AG04450 (cell line): ENCODE data around the gene ADCY5. TPM values are rescaled to one million over a fixed set of nuclear protein-coding genes. Genes with fewer than 3 reads are reported as not detected.

Experiments used
- CTCF ChIA-PET: fragments of 300-600, 350-600 bp; formaldehyde crosslinking; extraction: SDS; loops from one replicate; lab custom pipeline; 2022; ENCODE audit warnings: antibody characterized with exemption, inconsistent platforms; lab: Charles Lee
- POLR2A ChIA-PET: fragments of 350-600 bp; formaldehyde crosslinking; extraction: SDS; loops from one replicate; lab custom pipeline; 2021; ENCODE audit warnings: antibody characterized with exemption, inconsistent platforms; lab: Yijun Ruan, JAX
- DNase-seq: peaks from one replicate; pipeline ENCODE4 v3.0.0-alpha.2; 2011; ENCODE audit warnings: low read depth, low spot score
- H3K27ac ChIP-seq: one replicate; pipeline ENCODE4 v1.5.1; 2012; ENCODE audit warnings: low read depth, low read length, control low read depth
- H3K27me3 ChIP-seq: one replicate; pipeline ENCODE4 v1.6.0; 2012; ENCODE audit warnings: low read length; ENCODE audit not compliant: control insufficient read depth, insufficient read depth
- H3K4me3 ChIP-seq: 2 replicates; pipeline ENCODE4 v1.5.1; 2011; ENCODE audit warnings: mild to moderate bottlenecking, low read depth, low read length, control low read depth
- H3K9me3 ChIP-seq: 2 replicates; pipeline ENCODE4 v1.5.1; 2012; ENCODE audit warnings: low read length; ENCODE audit not compliant: control insufficient read depth, insufficient read depth
- polyA plus RNA-seq: library from polyadenylated mRNA; depleted of rRNA; stranded (reverse); fragments of >200 nt; gene quantifications from 2 replicates; pipeline ENCODE4 v1.2.3, GENCODE V29; 2011
- TF ChIP-seq, protein P1 (sequence below): IDR thresholded peaks from 2 replicates; pipeline ENCODE4 v1.5.1; 2011; ENCODE audit warnings: low read depth, low read length, control low read depth, inconsistent platforms

ADCY5 gene
- polyA plus RNA-seq, 1 experiment: 0.20 TPM

- CTCF ChIA-PET: no interaction called here
- TF ChIP-seq, protein P1, sequence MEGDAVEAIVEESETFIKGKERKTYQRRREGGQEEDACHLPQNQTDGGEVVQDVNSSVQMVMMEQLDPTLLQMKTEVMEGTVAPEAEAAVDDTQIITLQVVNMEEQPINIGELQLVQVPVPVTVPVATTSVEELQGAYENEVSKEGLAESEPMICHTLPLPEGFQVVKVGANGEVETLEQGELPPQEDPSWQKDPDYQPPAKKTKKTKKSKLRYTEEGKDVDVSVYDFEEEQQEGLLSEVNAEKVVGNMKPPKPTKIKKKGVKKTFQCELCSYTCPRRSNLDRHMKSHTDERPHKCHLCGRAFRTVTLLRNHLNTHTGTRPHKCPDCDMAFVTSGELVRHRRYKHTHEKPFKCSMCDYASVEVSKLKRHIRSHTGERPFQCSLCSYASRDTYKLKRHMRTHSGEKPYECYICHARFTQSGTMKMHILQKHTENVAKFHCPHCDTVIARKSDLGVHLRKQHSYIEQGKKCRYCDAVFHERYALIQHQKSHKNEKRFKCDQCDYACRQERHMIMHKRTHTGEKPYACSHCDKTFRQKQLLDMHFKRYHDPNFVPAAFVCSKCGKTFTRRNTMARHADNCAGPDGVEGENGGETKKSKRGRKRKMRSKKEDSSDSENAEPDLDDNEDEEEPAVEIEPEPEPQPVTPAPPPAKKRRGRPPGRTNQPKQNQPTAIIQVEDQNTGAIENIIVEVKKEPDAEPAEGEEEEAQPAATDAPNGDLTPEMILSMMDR: no peak
- Histone ChIP-seq H3K4me3 (no peak overlapping the region), H3K9me3 (no peaks in the 10 kb centered on the region; the same call in 1 of the 2 replicates), H3K27ac (no peak overlapping the region), H3K27me3 (peaks cover 20% of the 10 kb centered on the region)
- POLR2A ChIA-PET: no interaction called here
- DNase-seq: no peak
Observed at GRCh38 chr3:123385001-123385401, 63.9 kb downstream of the ADCY5 start.

DNA sequence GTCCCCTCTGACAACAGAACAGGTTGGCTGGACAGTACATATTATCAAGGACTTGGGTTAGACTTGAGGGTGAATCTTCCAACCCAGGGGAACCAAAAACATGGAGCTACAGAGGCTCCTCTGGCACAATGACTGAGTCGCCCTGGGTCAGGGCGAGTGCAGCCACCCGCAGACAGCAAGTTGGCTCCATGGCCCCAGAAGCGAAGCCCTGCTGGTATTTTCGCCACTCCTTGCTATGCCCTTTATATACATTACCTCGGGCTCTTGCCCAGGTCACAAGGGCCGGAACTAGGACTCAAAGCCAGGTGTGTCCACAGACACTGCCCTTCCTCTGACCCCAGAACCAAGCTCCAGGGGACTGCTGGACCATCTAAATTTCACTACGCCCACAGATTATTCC lies 64.6 kb downstream of the ADCY5 start:
- H3K4me3 ChIP-seq: no peak overlapping the region
- CTCF ChIA-PET: no interaction called here
- no peaks in the 10 kb centered on the region; the same call in 1 of the 2 replicates for H3K9me3 ChIP-seq
- no peak for DNase-seq
- TF ChIP-seq, protein P1: no peak
- POLR2A ChIA-PET: no interaction called here
- no peak overlapping the region for H3K27ac ChIP-seq
- H3K27me3 ChIP-seq: peaks cover 17% of the 10 kb centered on the region

DNA sequence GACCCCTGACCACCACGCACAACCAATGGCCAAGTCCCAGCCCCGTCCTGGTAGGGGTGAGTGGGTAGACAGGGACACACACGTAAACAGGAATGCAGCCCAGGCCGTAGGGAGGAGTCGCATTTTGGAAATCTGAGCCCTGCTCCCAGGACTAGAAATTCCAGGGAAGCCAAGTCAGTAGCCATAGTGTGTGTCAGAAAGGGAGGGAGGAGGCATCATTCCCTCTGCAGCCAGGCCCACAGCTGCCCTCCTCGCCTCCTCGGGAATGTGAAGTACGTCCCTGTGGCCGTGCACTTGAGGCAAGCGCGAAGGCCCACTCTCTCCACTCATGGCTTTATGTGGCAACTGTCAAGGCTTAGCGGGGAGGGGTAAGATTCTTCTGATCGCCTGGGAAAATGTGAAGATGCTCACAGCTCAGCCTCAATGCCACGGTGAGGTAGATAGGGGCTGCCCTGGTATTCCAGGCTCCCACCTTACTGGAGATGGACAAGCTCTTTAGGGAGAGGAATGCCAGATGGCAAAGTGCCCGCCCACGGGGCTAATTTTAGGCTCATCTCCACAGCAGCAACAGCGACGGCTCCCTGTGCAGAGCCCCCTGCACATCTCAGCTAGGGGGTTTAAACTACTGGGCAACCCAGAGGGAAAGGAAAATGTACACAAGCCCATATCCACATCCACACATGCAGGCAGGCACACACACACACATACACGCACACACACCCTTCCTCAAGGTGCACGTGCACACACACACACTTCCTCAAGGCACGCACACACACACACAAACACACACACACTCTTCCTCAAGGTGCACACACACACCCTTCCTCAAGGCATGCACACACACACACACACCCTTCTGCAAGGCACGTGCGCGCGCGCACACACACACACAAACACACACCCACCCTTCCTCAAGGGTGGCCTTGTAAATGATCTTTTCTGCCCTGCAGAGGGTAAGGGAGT lies 65.5 kb downstream of the ADCY5 start:
- no peak overlapping the region for H3K27ac ChIP-seq
- no peaks in the 10 kb centered on the region; the same call in 1 of the 2 replicates for H3K9me3 ChIP-seq
- peaks cover 14% of the 10 kb centered on the region for H3K27me3 ChIP-seq
- ChIA-PET CTCF (no interaction called here), POLR2A (no interaction called here)
- DNase-seq: no peak
- no peak overlapping the region for H3K4me3 ChIP-seq
- TF ChIP-seq, protein P1: no peak

GRCh38 chr3:123380261-123380660 lies 68.6 kb downstream of the ADCY5 start:
- Histone ChIP-seq H3K4me3 (no peak overlapping the region), H3K27me3 (peaks cover 34% of the 10 kb centered on the region), H3K9me3 (no peaks in the 10 kb centered on the region; the same call in 1 of the 2 replicates), H3K27ac (no peak overlapping the region)
- DNase-seq: no peak
- TF ChIP-seq, protein P1: no peak
- CTCF ChIA-PET: interaction anchor here (0.5 kb wide), 1 partner anchor 49 kb away, joined by 3 read pairs; no protein-coding TSS in a partner anchor
- POLR2A ChIA-PET: no interaction called here
